GM23338 (cell line): ENCODE data around the gene EMSY. TPM values are rescaled to one million over a fixed set of nuclear protein-coding genes. Genes with fewer than 3 reads are reported as not detected.

Source experiments
- ATAC-seq: fragments of 200-7000 bp; cut with Tn5 transposase; 3 replicates; pipeline ENCODE4 v1.9.1; 2020
- DNase-seq: peaks from one replicate; pipeline ENCODE4 v3.0.0-alpha.2; 2015; ENCODE audit warnings: low spot score
- H2AFZ ChIP-seq: fragments of 200-600 bp; sonication (generic); 2 replicates; pipeline ENCODE4 v1.8.0; 2016; ENCODE audit warnings: antibody characterized with exemption, mild to moderate bottlenecking, moderate library complexity
- H3F3A ChIP-seq: fragments of 200-600 bp; sonication (generic); replicated peaks from 2 replicates; pipeline ENCODE4 v1.8.0; 2017; ENCODE audit warnings: antibody characterized with exemption, mixed run types, low read depth
- H3K27ac ChIP-seq: fragments of 200-600 bp; sonication (generic); 2 replicates; pipeline ENCODE4 v1.6.1; 2016; ENCODE audit warnings: low read depth
- H3K27me3 ChIP-seq: fragments of 200-600 bp; sonication (generic); 2 replicates; pipeline ENCODE4 v1.8.0; 2016; ENCODE audit warnings: mild to moderate bottlenecking, mixed run types, moderate library complexity; ENCODE audit not compliant: insufficient read depth
- H3K36me3 ChIP-seq: fragments of 200-600 bp; sonication (generic); 2 replicates; pipeline ENCODE4 v1.8.0; 2016; ENCODE audit warnings: mild to moderate bottlenecking; ENCODE audit not compliant: insufficient read depth
- H3K4me1 ChIP-seq: fragments of 200-600 bp; sonication (generic); 2 replicates; pipeline ENCODE4 v1.8.0; 2016; ENCODE audit warnings: mild to moderate bottlenecking, moderate library complexity; ENCODE audit not compliant: insufficient read depth
- H3K4me2 ChIP-seq: fragments of 200-600 bp; sonication (generic); 2 replicates; pipeline ENCODE4 v1.7.1; 2017; ENCODE audit warnings: mixed run types
- H3K4me3 ChIP-seq: fragments of 200-600 bp; sonication (generic); 2 replicates; pipeline ENCODE4 v1.6.1; 2016; ENCODE audit warnings: mixed run types
- H3K79me2 ChIP-seq: fragments of 200-600 bp; sonication (generic); replicated peaks from 2 replicates; pipeline ENCODE4 v1.8.0; 2017; ENCODE audit warnings: mild to moderate bottlenecking; ENCODE audit not compliant: insufficient read depth
- H3K9me2 ChIP-seq: fragments of 200-600 bp; sonication (generic); 2 replicates; pipeline ENCODE4 v1.8.0; 2017; ENCODE audit not compliant: insufficient read depth
- H4K20me1 ChIP-seq: fragments of 200-600 bp; sonication (generic); replicated peaks from 2 replicates; pipeline ENCODE4 v1.8.0; 2017; ENCODE audit warnings: mild to moderate bottlenecking; ENCODE audit not compliant: insufficient read depth
- H3K27ac Mint-ChIP-seq: 2 replicates; pipeline ENCODE4 v1.8.0; 2020; ENCODE audit warnings: inconsistent platforms, mild to moderate bottlenecking, moderate library complexity, mixed read lengths
- H3K27me3 Mint-ChIP-seq: 3 replicates; pipeline ENCODE4 v1.8.0; 2022; ENCODE audit warnings: low read depth, mild to moderate bottlenecking, moderate library complexity, mixed read lengths, inconsistent platforms; ENCODE audit not compliant: insufficient read depth, poor library complexity
- H3K36me3 Mint-ChIP-seq: 3 replicates; pipeline ENCODE4 v1.8.0; 2021; ENCODE audit warnings: low read depth, mild to moderate bottlenecking, inconsistent platforms, moderate library complexity, mixed read lengths
- H3K4me1 Mint-ChIP-seq: 3 replicates; pipeline ENCODE4 v1.8.0; 2020; ENCODE audit warnings: mild to moderate bottlenecking, inconsistent platforms, mixed read lengths
- H3K4me3 Mint-ChIP-seq: 3 replicates; pipeline ENCODE4 v1.8.0; 2021; ENCODE audit warnings: moderate library complexity, mild to moderate bottlenecking, inconsistent platforms, mixed read lengths
- H3K9me3 Mint-ChIP-seq: 3 replicates; pipeline ENCODE4 v1.8.0; 2020; ENCODE audit warnings: moderate library complexity, mild to moderate bottlenecking, inconsistent platforms, mixed read lengths
- CREB1 ChIP-seq: fragments of 250-450 bp; sonication (Bioruptor Pico); IDR thresholded peaks from 2 replicates; pipeline ENCODE4 v1.5.0; 2020; ENCODE audit warnings: low read depth, mild to moderate bottlenecking, moderate library complexity
- CTCF ChIP-seq, 2 experiments: fragments of 200-600 bp in 1 of 2; sonication (generic) in 1 of 2; conservative IDR thresholded peaks; 2 replicates each; pipeline versions ENCODE4 v1.5.1 to v1.6.1; 2016 to 2017; ENCODE audit warnings: antibody characterized with exemption in 2 of 2, low read depth in 2 of 2, mild to moderate bottlenecking in 2 of 2, moderate library complexity in 1 of 2
- ETS1 ChIP-seq: IDR thresholded peaks from 2 replicates; pipeline ENCODE4 v1.6.1; 2016; ENCODE audit warnings: antibody characterized with exemption
- EZH2 ChIP-seq: fragments of 200-600 bp; sonication (generic); IDR thresholded peaks from one replicate; pipeline ENCODE4 v1.8.0; 2017; ENCODE audit warnings: antibody characterized with exemption, mild to moderate bottlenecking, low read depth; ENCODE audit not compliant: unreplicated experiment
- EZH2phosphoT487 ChIP-seq: fragments of 200-600 bp; sonication (generic); IDR thresholded peaks from one replicate; pipeline ENCODE4 v1.8.1; 2018; ENCODE audit warnings: antibody characterized with exemption; ENCODE audit not compliant: unreplicated experiment
- JUNB ChIP-seq: IDR thresholded peaks from one replicate; pipeline ENCODE4 v1.6.1; 2016; ENCODE audit warnings: antibody characterized with exemption; ENCODE audit not compliant: unreplicated experiment
- NANOG ChIP-seq: IDR thresholded peaks from 2 replicates; pipeline ENCODE4 v1.6.1; 2016; ENCODE audit warnings: antibody characterized with exemption, borderline replicate concordance
- POLR2AphosphoS5 ChIP-seq: IDR thresholded peaks from 2 replicates; pipeline ENCODE4 v1.6.1; 2016; ENCODE audit warnings: antibody characterized with exemption, low read depth
- REST ChIP-seq: IDR thresholded peaks from one replicate; pipeline ENCODE4 v1.6.1; 2018; ENCODE audit warnings: antibody characterized with exemption; ENCODE audit not compliant: unreplicated experiment
- STAT1 ChIP-seq: IDR thresholded peaks from one replicate; pipeline ENCODE4 v1.6.1; 2016; ENCODE audit warnings: antibody characterized with exemption; ENCODE audit not compliant: unreplicated experiment
- ZNF114 ChIP-seq: fragments of 250-450 bp; sonication (Bioruptor Pico); IDR thresholded peaks from 2 replicates; pipeline ENCODE4 v1.5.0; 2020; ENCODE audit warnings: mild to moderate bottlenecking, moderate library complexity
- ZNF331 ChIP-seq: fragments of 250-450 bp; sonication (Bioruptor Pico); IDR thresholded peaks from 2 replicates; pipeline ENCODE4 v1.5.0; 2020; ENCODE audit warnings: low read depth, mild to moderate bottlenecking, moderate library complexity
- ZNF462 ChIP-seq: fragments of 250-450 bp; sonication (Bioruptor Pico); IDR thresholded peaks from 2 replicates; pipeline ENCODE4 v1.5.0; 2020; ENCODE audit warnings: mild to moderate bottlenecking, moderate library complexity
- polyA plus RNA-seq: library from polyadenylated mRNA; unstranded; fragments of >200 nt; fragmentation: Nextera tagmentation; extraction: Ambion mirVana; gene quantifications from 2 replicates; pipeline ENCODE4 v1.2.1, GENCODE V29; 2016
- total RNA-seq: library from RNA; depleted of rRNA; stranded (reverse); fragments of >200 nt; shearing (Covaris generic); gene quantifications from 2 replicates; pipeline ENCODE4 v1.2.3, GENCODE V29; 2014

Gene EMSY
- total and polyA plus RNA-seq, 2 experiments from 2014 or later = 25.0 to 46.9 TPM

GRCh38 chr11:76395296-76395695 is 49.5 kb upstream of the EMSY start:
- Mint-ChIP-seq H3K4me3 (no peak overlapping the region), H3K27ac (no peak overlapping the region), H3K36me3 (no peaks in the 10 kb centered on the region; the same call in 2 of the 3 replicates), H3K9me3 (no peaks in the 10 kb centered on the region), H3K4me1 (no peaks in the 10 kb centered on the region), H3K27me3 (no peaks in the 10 kb centered on the region)
- no peak for ATAC-seq
- Histone ChIP-seq H3K36me3 (no peaks in the 10 kb centered on the region), H3K4me2 (no peak overlapping the region), H2AFZ (no peak overlapping the region), H3K9me2 (no peaks in the 10 kb centered on the region), H3K27ac (no peak overlapping the region), H3K79me2 (no peaks in the 10 kb centered on the region), H4K20me1 (no peaks in the 10 kb centered on the region; the same call in 1 of the 2 replicates), H3K27me3 (no peaks in the 10 kb centered on the region), H3F3A (no peaks in the 10 kb centered on the region), H3K4me1 (no peaks in the 10 kb centered on the region), H3K4me3 (no peak overlapping the region)
- TF ChIP-seq CTCF (conservative IDR thresholded peaks at IDR 0.05; ENCODE audit: low read depth in 2 of 2) (no peak), POLR2AphosphoS5 (no peak), ZNF114 (CRISPR knock-in tag) (no peak), NANOG (no peak), JUNB (no peak), EZH2phosphoT487 (no peak), ZNF462 (CRISPR knock-in tag) (no peak), STAT1 (no peak), ETS1 (no peak), REST (no peak), ZNF331 (CRISPR knock-in tag) (no peak), EZH2 (no peak), CREB1 (CRISPR knock-in tag) (no peak)
- DNase-seq = no peak
